H1 (cell line): Measurements from ENCODE around the gene POLR3E.

Source experiments
- BACH1 ChIP-seq: IDR thresholded peaks from 2 replicates; pipeline ENCODE4 v1.6.1; 2012; ENCODE audit warnings: low read length, improper control_type of control experiment
- CTCF ChIP-seq, 3 experiments: IDR thresholded peaks; 1 replicate in 2 of 3; 2 replicates in 1 of 3; pipeline versions ENCODE4 v1.5.1 to v1.6.1; 2011; ENCODE audit warnings: low read length in 3 of 3, mild to moderate bottlenecking in 3 of 3, inconsistent platforms in 2 of 3, low read depth in 1 of 3, moderate library complexity in 1 of 3; ENCODE audit not compliant: insufficient read depth in 1 of 3; ENCODE audit errors: control extremely low read depth in 1 of 3
- EP300 ChIP-seq, 2 experiments: IDR thresholded peaks; 1 replicate in 1 of 2; 2 replicates in 1 of 2; pipeline ENCODE4 v1.6.1; 2011 to 2012; ENCODE audit warnings: low read depth in 2 of 2, low read length in 2 of 2, mild to moderate bottlenecking in 2 of 2, borderline replicate concordance in 1 of 2, inconsistent platforms in 1 of 2, moderate library complexity in 1 of 2
- JUN ChIP-seq: IDR thresholded peaks from 2 replicates; pipeline ENCODE4 v1.6.1; 2011; ENCODE audit warnings: low read depth, mild to moderate bottlenecking, improper control_type of control experiment, low read length
- POLR2A ChIP-seq, 2 experiments: IDR thresholded peaks; 1 replicate in 1 of 2; 2 replicates in 1 of 2; pipeline ENCODE4 v1.6.1; 2011; ENCODE audit warnings: low read depth in 2 of 2, low read length in 2 of 2, mild to moderate bottlenecking in 2 of 2; ENCODE audit errors: control extremely low read depth in 1 of 2
- POLR2AphosphoS5 ChIP-seq: IDR thresholded peaks from 2 replicates; pipeline ENCODE4 v1.6.1; 2011; ENCODE audit warnings: low read depth, low read length
- RAD21 ChIP-seq, 2 experiments: IDR thresholded peaks in 1 of 2; conservative IDR thresholded peaks in 1 of 2; 2 replicates each; pipeline ENCODE4 v1.6.1; 2011; ENCODE audit warnings: low read depth in 2 of 2, low read length in 2 of 2, improper control_type of control experiment in 1 of 2, inconsistent platforms in 1 of 2, mild to moderate bottlenecking in 1 of 2, moderate library complexity in 1 of 2
- SIN3A ChIP-seq, 2 experiments: IDR thresholded peaks in 1 of 2; conservative IDR thresholded peaks in 1 of 2; 2 replicates each; pipeline ENCODE4 v1.6.1; 2011 to 2012; ENCODE audit warnings: low read length in 2 of 2, improper control_type of control experiment in 1 of 2, low read depth in 1 of 2, mild to moderate bottlenecking in 1 of 2
- SIRT6 ChIP-seq: IDR thresholded peaks from one replicate; pipeline ENCODE4 v1.7.1; 2012; ENCODE audit warnings: low read length, inconsistent platforms
- SUZ12 ChIP-seq: fragments of 200-600 bp; sonication (generic); IDR thresholded peaks from 2 replicates; pipeline ENCODE4 v1.6.1; 2012; ENCODE audit warnings: mild to moderate bottlenecking, inconsistent platforms, low read length, moderate library complexity, mixed read lengths
- TEAD4 ChIP-seq: IDR thresholded peaks from 2 replicates; pipeline ENCODE4 v1.6.1; 2012; ENCODE audit warnings: low read depth, low read length, inconsistent platforms, mixed read lengths
- USF2 ChIP-seq: IDR thresholded peaks from 2 replicates; pipeline ENCODE4 v1.6.1; 2011; ENCODE audit warnings: low read length, improper control_type of control experiment
- YY1 ChIP-seq: IDR thresholded peaks from 2 replicates; pipeline ENCODE4 v1.6.1; 2011; ENCODE audit warnings: low read depth, mild to moderate bottlenecking, low read length

- TF ChIP-seq CTCF (IDR thresholded peaks at IDR 0.05; ENCODE audit: control extremely low read depth in 1 of 3, insufficient read depth in 1 of 3, low read depth in 1 of 3, low read length in 3 of 3) (no peak), SIN3A (conservative IDR thresholded peaks at IDR 0.05 in 1 of 2, IDR thresholded peaks at IDR 0.05 in 1 of 2; ENCODE audit: low read depth in 1 of 2, low read length in 2 of 2) (no peak), SIRT6 (no peak), EP300 (IDR thresholded peaks at IDR 0.05; ENCODE audit: borderline replicate concordance in 1 of 2, low read depth in 2 of 2, low read length in 2 of 2) (no peak), POLR2A (IDR thresholded peaks at IDR 0.05; ENCODE audit: control extremely low read depth in 1 of 2, low read depth in 2 of 2, low read length in 2 of 2) (no peak), POLR2AphosphoS5 (no peak), TEAD4 (no peak), USF2 (no peak), RAD21 (IDR thresholded peaks at IDR 0.05 in 1 of 2, conservative IDR thresholded peaks at IDR 0.05 in 1 of 2; ENCODE audit: low read depth in 2 of 2, low read length in 2 of 2) (no peak), BACH1 (no peak), SUZ12 (no peak), YY1 (no peak), JUN (no peak)
Observed at GRCh38 chr16:22296225-22297113, 740 bp upstream of the POLR3E start.
